GM21737 (cell line): Measurements from ENCODE around the gene OR2M5.

Experiments
- ATAC-seq: cut with Tn5 transposase; IDR thresholded peaks from one replicate; pipeline ENCODE4 v1.9.1; 2021; ENCODE audit warnings: mild to moderate bottlenecking, moderate library complexity; ENCODE audit not compliant: unreplicated experiment

The OR2M5 gene, protein sequence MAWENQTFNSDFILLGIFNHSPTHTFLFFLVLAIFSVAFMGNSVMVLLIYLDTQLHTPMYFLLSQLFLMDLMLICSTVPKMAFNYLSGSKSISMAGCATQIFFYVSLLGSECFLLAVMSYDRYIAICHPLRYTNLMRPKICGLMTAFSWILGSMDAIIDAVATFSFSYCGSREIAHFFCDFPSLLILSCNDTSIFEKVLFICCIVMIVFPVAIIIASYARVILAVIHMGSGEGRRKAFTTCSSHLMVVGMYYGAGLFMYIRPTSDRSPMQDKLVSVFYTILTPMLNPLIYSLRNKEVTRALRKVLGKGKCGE

DNA sequence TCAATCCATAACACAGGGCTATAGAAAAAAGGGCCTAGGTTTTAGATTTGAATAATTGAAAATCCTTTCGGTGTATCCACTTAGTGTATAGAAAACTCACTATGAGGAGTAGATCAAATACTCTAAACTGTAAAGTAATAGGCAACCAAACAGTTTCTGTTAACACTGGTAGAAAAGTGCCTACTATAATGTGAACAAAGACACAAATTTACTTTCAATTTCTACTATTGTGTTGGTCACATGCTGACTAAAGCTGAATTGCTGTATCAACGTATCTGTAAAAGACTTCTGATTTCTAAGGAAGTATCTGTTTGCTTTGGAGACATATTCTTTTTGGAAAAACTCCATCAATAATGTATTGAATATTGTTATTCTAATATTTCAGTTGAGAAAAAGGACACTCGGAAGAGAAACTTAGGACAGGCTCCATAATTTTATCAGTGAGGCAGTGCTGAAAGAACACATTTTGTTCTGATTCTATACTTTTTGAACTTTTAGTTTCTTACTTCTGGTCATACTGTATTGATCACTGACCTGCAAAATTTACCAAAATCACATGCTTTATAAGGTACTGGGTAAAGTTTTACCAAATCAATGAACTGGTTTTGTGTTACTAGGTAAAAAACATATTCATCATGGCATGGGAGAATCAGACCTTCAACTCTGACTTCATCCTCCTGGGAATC, at the start of gene OR2M5:
TSS of gene OR2M5 (plus strand) at position 636 of the 686 bp plus-strand sequence. CDS start at position 636, 0 bp downstream.
- ATAC-seq = no peak

DNA sequence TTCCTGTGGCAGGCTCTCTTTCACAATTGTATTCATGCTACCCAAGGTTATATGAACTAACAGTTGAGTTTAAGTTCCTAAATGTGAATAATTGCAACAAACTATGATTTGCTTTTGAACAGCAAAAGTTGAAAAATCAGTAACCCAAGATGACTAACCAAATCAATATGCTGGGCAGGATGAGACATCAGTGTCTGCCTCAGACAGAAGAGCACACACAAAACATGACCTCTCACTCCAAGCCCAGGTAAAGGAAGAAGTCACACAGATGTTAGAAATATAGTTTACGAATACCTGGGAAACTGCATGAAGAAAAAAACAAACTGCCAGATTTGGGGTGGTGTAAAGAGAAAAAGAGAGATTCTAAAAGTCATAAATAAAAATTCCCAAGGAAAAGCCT, 46.4 kb upstream of the OR2M5 start:
- ATAC-seq = no peak

DNA sequence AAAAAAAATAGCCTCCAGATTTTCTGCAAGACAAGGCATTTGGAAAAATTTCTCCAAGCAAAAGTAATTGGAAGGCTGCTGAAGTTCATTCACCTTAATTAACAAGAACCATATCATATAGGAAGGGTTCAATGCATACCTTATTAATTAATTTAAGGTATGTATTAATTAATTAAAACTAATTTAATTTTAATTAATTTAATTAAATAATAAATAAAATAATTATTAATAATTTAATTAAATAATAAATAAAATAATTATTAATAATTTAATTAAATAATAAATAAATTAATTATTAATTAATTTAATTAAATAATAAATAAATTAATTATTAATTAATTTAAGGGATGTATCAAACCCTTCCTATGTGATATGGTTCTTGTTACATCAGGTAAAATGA, 42.1 kb upstream of the OR2M5 start:
- ATAC-seq = no peak

DNA sequence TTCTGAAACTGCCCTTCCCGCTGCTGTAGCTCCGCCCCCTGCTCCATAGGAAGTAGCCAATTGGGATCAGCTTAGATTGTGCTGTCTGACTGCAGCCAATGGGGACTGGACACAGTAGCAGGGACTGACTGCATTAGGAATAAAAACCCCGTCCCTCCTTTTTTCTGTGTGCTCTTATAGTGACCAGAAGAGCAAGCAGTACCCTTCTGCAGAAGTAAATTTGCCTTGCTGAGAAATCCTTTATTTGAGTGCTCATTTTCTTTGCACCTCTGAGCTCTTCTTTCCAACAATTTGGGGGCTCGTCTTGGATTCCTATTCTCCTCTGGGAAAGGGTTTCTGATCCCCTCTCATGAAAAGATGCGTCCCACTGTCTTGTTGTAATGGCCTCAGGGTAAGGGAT, 33.8 kb upstream of the OR2M5 start:
- no peak for ATAC-seq

DNA sequence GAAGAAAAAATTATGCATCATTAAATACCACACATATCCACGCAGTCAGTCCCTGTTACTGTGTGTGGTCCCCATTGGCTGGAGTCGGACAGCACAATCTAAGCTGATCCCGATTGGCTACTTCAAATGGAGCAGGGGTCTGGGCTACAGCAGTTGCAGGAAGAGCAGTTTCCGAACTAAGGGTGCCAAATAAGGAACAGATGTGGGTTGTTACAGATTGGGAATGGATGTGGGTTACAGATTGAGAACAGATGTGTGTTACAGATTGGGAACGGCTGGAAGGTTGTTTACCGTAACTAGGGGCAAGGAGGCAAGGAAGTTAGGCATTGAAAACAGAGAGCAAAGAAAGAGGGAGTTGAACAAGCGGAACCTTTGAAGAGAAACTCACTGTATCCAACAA, 30.1 kb upstream of the OR2M5 start:
- no peak for ATAC-seq

DNA sequence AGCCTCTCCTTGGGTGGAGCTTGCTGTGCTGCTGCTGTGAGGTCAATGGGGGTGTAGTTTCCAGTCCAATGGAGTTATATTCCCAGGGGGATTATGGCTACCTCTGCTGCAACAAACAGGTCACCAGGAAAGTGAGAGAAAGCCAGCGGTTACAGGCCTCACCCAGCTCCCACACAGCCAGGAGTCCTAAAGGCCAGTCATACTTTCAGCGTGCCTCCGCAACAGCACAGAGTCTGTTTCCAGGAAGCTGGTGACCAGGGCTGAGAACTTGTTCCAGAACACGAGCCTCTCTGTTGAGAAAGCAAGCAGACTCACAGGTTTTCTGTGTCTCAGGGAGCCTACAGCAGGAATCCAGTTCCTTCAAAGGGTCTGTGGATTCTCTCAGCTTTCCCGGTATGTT, 17.3 kb upstream of the OR2M5 start:
- ATAC-seq = no peak

DNA sequence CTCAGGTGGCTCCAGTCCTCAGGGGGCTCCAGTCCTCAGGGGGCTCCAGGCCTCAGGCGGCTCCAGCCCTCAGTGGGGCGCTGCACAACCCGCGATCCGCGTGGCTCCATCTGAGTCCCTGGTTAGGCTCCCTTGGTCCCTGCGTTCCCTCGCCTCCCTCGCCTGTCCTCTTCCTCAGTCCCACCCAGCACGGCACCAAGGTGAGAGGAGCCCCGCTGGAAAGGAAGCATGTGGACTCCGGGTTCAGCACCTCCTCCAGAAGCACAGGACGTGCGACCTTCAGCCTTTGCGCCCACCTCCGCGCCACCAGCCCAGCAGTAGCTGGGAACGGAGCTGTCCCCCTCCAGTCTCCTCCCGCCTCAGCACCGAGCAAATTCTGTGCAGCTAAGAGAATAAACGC, 8.1 kb upstream of the OR2M5 start:
- ATAC-seq = no peak

DNA sequence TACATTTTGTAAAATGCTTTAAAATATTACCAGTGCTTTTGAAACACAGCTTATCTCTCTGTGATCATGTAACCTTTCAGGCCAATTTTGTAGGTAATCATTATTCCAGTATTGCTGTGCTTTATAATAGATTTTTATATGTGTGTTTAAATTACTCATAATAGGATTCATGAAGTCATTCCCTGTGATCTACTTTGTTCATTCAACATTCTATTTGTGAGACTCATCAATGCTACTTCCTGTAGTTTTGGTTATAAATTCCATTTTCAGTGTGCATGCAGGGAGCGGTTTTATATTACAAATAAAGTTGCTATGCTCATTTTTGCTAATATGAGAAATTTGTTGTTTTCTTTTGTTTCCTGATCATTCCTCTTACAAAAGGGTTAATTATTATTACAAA, 4.1 kb upstream of the OR2M5 start:
- no peak for ATAC-seq

DNA sequence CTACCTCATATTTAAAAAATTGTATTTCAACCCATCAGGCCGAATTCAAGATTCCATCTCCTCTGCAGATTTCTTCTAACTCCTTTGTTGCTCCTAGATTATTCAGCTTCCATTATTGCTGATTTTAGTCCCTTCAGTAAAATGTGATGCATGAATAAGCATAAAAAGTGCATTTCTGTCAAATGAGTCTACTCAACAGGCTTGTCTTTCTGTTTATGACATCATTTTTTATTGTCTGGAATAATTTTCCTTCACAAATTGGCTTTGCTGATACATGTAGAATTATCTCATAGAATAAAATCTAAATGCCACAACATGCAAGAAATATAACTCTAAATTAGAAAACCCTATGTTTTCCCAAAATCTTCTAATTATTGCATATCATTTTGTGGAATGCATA, 1.6 kb upstream of the OR2M5 start:
- ATAC-seq = no peak

DNA sequence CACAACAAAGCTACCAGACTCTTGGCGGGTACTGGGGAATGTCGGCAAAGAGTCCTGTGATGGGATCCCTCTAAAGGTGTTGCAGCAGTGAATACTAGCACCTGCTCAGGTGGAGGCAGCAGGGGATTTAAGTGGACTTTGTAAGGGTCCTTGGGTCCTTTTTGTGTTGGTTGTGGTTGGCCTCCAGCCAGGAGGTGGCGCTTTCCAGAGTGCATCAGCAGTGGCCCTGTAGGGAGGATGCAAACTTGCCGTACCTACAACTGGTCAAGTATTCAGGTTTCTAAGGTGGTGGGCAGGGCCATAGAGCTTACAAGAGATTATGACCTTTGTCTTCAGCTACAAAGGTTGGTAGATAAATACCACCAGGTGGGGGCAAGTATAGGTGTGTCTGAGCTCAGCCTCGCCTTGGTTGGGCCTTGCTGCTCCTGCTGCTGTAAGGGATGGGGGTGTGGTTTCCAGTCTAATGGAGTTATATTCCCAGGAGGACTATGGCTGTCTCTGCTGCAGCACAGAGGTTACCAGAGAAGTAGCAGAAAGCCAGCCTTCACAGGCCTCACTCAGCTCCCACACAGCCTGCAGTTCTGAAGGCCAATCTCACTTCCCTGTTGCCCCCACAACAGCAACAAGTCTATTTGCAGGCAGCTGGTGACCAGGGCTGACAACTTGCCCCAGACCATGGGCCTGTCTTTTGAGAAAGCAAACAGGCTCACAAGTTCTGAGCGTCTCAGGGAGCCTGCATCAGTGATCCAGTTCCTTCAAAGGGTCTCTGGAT, 7.3 kb downstream of the OR2M5 start:
- no peak for ATAC-seq

DNA sequence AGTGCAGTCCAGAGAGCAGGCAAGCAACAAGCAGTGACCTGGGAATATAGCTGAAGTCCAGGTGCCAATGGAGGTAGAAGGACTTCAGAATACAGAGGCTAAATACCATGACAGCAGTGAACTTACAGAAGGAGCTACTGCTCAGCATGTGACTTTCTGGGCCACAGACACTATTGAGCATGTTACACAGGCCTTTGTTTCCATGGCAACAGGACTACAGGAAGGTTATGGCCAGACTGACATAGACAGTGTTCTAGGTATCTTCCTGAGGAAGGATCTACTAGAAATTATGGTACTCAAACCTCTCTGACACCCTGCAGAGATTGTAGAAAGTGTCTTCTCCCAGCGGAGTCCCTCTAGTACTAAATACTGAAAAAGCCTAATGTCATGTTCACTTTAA, 11.0 kb downstream of the OR2M5 start:
- ATAC-seq = no peak

DNA sequence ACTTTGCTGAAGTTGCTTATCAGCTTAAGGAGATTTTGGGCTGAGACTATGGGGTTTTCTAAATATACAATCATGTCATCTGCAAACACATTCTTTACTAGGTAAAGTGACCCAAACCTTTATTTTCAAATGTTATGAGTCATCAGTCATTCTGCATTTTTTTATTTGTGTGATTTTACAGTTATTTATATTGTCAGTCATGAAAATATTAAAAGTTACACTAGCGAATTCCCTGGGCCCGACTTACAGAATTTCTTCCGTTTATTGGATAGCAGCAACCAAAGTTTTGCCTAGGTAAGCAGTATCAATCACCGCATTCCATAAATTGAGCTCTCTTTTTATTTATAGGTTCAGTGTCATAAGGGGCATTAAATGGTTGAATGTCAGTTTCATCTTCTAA, 13.8 kb downstream of the OR2M5 start:
- ATAC-seq = no peak

DNA sequence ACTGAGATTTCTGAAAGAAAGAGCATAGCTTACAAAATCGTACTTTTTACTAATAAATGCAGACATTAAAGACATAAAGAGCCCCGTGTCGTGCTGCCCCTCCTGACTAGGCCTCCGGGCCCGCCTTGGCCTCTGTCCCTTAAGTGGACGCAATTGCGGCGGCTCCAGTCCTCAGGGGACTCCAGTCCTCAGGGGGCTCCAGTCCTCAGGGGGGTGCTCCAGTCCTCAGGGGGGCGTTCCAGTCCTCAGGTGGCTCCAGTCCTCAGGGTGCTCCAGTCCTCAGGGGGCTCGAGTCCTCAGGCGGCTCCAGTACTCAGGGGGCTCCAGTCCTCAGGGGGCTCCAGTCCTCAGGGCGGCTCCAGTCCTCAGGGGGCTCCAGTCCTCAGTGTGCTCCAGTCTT, 19.1 kb downstream of the OR2M5 start:
- ATAC-seq = no peak

DNA sequence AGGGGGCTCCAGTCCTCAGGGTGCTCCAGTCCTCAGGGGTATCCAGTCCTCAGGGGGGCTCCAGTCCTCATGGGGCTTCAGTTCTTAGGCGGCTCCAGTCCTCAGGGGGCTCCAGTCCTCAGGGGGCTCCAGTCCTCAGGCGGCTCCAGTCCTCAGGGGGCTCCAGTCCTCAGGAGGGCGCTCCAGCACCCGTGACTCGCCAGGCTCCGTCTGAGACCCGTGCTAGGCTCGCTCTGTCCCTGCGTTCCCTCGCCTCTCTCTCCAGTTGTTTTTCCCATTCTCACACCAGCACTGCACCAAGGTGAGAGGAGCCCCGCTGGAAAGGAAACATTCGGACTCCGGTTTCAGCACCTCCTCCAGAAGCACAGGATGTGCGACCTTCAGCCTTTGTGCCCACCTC, 20.2 kb downstream of the OR2M5 start:
- no peak for ATAC-seq

DNA sequence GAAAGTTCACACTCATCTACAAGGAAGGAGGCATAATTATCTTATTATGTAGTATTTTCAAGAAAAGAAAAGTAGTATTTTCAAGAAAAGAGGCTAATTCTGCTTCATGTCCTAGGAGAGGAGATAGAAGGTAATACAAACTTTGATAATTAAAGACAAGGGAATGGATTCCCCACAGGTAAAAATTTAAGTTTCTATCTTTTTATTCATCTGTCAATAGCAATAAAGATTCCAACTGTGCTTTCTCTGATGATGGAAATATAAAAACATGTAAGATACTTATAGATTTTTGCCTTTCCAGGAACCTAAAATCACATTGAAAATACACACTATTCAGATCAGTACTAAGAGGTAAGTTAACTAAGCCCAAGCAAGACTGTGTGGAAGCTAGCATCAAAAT, 29.6 kb downstream of the OR2M5 start, which contains the start of gene OR2M2:
TSS of gene OR2M2 (plus strand) at position 301 of the 400 bp plus-strand sequence. CDS start 5,165 bp downstream, outside the sequence.
- ATAC-seq = no peak

DNA sequence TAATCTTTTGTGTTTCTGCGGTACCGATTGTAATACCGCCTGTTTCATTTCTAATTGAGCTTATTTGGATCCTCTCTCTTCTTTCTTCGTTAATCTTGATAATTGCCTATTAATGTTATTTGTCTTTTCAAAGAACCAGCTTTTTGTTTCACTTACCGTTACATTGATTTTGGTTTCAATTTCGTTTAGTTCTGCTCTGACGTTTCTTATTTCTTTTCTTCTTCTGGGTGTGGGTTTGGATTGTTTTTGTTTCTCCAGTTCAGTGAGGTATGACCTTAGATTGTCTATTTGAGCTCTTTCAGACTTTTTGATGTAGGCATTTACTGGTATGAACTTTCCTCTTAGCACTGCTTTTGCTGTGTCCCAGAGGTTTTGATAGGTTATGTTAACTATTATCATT, 39.0 kb downstream of the OR2M5 start:
- ATAC-seq = no peak

DNA sequence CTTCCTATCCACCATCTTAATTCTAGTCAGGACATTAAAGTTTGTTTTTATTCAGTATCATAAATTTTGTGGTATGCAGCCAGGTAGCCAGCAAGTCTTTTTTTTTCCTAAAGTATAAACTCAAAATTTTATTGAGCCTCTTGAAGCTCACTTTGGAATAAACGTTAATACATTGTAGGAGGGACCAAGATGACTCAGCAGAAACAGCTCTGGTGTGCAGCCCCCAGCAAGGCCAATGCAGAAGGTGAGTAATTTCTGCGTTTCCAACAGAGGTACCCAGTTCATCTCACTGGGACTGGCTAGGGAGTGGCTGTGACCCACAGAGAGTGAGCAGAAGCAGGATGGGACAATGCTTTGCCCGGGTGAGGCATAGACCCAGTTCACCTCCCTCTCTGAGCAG, 42.4 kb downstream of the OR2M5 start:
- ATAC-seq = no peak

DNA sequence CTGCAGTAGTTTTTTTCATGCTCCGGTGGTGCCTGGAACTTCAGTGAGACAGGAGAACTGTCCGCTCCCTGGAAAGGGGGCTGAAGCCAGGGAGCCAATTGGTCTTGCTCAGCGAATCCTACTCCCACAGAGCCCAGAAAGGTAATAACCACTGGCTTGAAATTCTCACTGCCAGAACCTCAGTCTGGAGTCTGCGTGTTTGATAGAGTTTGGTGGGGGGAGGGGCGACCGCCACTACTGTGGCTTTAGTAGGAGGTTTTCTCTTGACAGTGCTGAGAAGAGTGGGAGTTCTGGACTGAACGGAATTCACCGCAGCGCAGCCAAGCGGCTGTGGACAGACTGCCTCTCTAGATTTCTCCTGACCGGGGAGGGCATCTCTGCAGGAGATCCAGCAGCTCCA, 44.1 kb downstream of the OR2M5 start:
- no peak for ATAC-seq

DNA sequence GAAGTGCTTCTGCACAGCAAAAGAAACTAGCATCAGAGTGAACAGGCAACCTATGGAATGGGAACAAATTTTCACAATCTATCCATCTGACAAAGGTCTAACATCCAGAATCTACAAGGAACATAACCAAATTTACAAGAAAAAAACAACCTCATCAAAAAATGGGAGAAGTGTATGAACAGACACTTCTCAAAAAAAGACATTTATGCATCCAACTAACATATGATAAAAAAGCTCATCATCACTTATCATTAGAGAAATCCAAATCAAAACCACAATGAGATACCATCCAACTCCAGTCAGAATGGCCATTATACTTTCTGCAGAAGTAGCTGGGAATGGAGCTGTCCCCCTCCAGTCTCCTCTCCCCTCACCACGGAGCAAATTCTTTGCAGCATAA, 49.2 kb downstream of the OR2M5 start:
- ATAC-seq = no peak
